ENCODE results near the gene CRK.
"Not testable (repeated sequence)": the region's sequence is repeated elsewhere in the genome, so short reads cannot be mapped to it uniquely, and the experiment has no call there.

CRK gene

GRCh38 chr17:1420163-1420562, 35.9 kb downstream of the CRK start:
- DNase-seq: no peak

GRCh38 chr17:1418476-1418875, 37.6 kb downstream of the CRK start:
- not testable (repeated sequence) for DNase-seq

- DNase-seq: no peak
These were observed 39.6 kb downstream of the CRK start for GRCh38 chr17:1416414-1416813.

- DNase-seq: no peak
These were observed 41.4 kb downstream of the CRK start for GRCh38 chr17:1414634-1415033.

- DNase-seq: no peak
These were observed 41.9 kb downstream of the CRK start for GRCh38 chr17:1414001-1414574.

- DNase-seq: no peak
These were observed 42.7 kb downstream of the CRK start for GRCh38 chr17:1413281-1413791.

GRCh38 chr17:1412185-1413110, 43.6 kb downstream of the CRK start:
- no peak for DNase-seq

- no peak for DNase-seq
These were observed 53.8 kb downstream of the CRK start for GRCh38 chr17:1402262-1402586.

- peak; percentile 94 for DNase-seq
These were observed 56.1 kb downstream of the CRK start, which contains the start of gene YWHAE for GRCh38 chr17:1399679-1400512. TSS of gene YWHAE (minus strand) at chr17:1400222. CDS start at chr17:1400110, 112 bp downstream.

GRCh38 chr17:1398931-1399678, 56.9 kb downstream of the CRK start:
- DNase-seq: peak; percentile 21 to 31

- DNase-seq: no peak
These were observed 58.0 kb downstream of the CRK start for GRCh38 chr17:1398028-1398427.

GRCh38 chr17:1395876-1396665, 60.0 kb downstream of the CRK start:
- DNase-seq: not testable (repeated sequence)

- DNase-seq: no peak
These were observed 64.5 kb downstream of the CRK start for GRCh38 chr17:1391577-1391976.

GRCh38 chr17:1390432-1391367, 65.3 kb downstream of the CRK start:
- no peak for DNase-seq

GRCh38 chr17:1387490-1388227, 68.4 kb downstream of the CRK start:
- not testable (repeated sequence) for DNase-seq

- not testable (repeated sequence) for DNase-seq
These were observed 69.3 kb downstream of the CRK start for GRCh38 chr17:1386675-1387190.

- no peak for DNase-seq
These were observed 69.8 kb downstream of the CRK start for GRCh38 chr17:1386265-1386664.

- DNase-seq: no peak
These were observed 70.2 kb downstream of the CRK start for GRCh38 chr17:1385861-1386260.

GRCh38 chr17:1384905-1385435, 71.1 kb downstream of the CRK start:
- no peak for DNase-seq
